Astrocyte of the cerebellum (primary cell): Measurements from ENCODE around the gene RIGI.
A peak's percentile ranks its signal among the peaks of the same experiment; 100 is the strongest.

Experiments used
- DNase-seq: peaks from one replicate; pipeline ENCODE4 v3.0.0-alpha.2; 2011; ENCODE audit warnings: low read depth
- H3K4me3 ChIP-seq: 2 replicates; pipeline ENCODE4 v1.5.1; 2011; ENCODE audit warnings: mild to moderate bottlenecking, low read depth, low read length, moderate library complexity
- CTCF ChIP-seq: IDR thresholded peaks from 2 replicates; pipeline ENCODE4 v1.5.1; 2012; ENCODE audit warnings: low read length, low read depth, moderate library complexity, mild to moderate bottlenecking; ENCODE audit errors: missing control alignments
- in situ Hi-C: cut with HindIII; loops from 2 replicates; pipeline ENCODE4 v1.10.0; 2017; ENCODE audit warnings: low sequenced_read_pairs

RIGI gene

GRCh38 chr9:32526041-32526706, at the start of gene RIGI:
TSS of gene RIGI (minus strand) at chr9:32526196. CDS start at chr9:32526166, 30 bp downstream.
- peak; percentile 48 for TF ChIP-seq CTCF
- peak; percentile 85 for DNase-seq
- peak within 1 kb of the TSS; percentile 65 for H3K4me3 ChIP-seq
- in situ Hi-C loops, result no loop called here

- TF ChIP-seq CTCF, result no peak
- H3K4me3 ChIP-seq, result no peak overlapping the region
- in situ Hi-C loops, result loop anchor here (5.0 to 25.0 kb wide), 2 partner anchors 188 to 397 kb away; partner anchors contain the start of gene ACO1
- no peak for DNase-seq
These were observed 48.9 kb upstream of the RIGI start for GRCh38 chr9:32574858-32575257.

- H3K4me3 ChIP-seq, result no peak overlapping the region
- in situ Hi-C loops, result loop anchor here (25.0 kb wide), 1 partner anchor 187 kb away; the partner anchor contains the start of gene ACO1
These were observed 47.8 kb upstream of the RIGI start for GRCh38 chr9:32573821-32574220.

GRCh38 chr9:32572900-32573523, 47.0 kb upstream of the RIGI start, which contains the start of gene NDUFB6:
TSS of gene NDUFB6 (minus strand) at chr9:32573159. CDS start at chr9:32573060, 99 bp downstream.
- in situ Hi-C loops, result loop anchor here (25.0 kb wide), 1 partner anchor 186 kb away; the partner anchor contains the start of gene ACO1
- DNase-seq, result peak; percentile 81
- TF ChIP-seq CTCF, result no peak
- H3K4me3 ChIP-seq, result peak within 1 kb of the TSS; percentile 81

More at GRCh38 chr9:32573821-32574220, 47.8 kb upstream of the RIGI start:
- DNase-seq, result no peak
- no peak for TF ChIP-seq CTCF

- peak; percentile 58 for DNase-seq
- peak overlapping the region; percentile 81 for H3K4me3 ChIP-seq
- TF ChIP-seq CTCF, result peak; percentile 73
- in situ Hi-C loops, result loop anchor here (25.0 kb wide), 1 partner anchor 185 kb away; the partner anchor contains the start of gene ACO1
These were observed 46.2 kb upstream of the RIGI start for GRCh38 chr9:32571969-32572899.

- in situ Hi-C loops, result loop anchor here (25.0 kb wide), 1 partner anchor 183 kb away; the partner anchor contains the start of gene ACO1
- H3K4me3 ChIP-seq, result no peak overlapping the region
- no peak for TF ChIP-seq CTCF
- no peak for DNase-seq
These were observed 44.3 kb upstream of the RIGI start for GRCh38 chr9:32570262-32570661.
